NCI-H1694 treated with DMSO at 0.1 percent for 48 hours (cell line): ENCODE results near the gene NAGLU.

Source experiments
- DNase-seq: peaks from one replicate; lab custom pipeline; 2025; lab: John Stamatoyannopoulos, UW

NAGLU gene

DNA sequence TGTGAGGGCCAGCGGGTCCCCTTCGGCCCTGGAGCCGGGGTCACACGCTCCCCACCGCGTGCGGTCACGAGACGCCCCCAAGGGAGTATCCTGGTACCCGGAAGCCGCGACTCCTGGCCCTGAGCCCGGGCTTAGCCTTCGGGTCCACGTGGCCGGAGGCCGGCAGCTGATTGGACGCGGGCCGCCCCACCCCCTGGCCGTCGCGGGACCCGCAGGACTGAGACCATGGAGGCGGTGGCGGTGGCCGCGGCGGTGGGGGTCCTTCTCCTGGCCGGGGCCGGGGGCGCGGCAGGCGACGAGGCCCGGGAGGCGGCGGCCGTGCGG lies at the start of gene NAGLU:
NAGLU (plus strand) TSS at position 194 of the 324 bp plus-strand sequence; CDS start at position 226, 32 bp downstream.
- DNase-seq, result peak; percentile 81

DNA sequence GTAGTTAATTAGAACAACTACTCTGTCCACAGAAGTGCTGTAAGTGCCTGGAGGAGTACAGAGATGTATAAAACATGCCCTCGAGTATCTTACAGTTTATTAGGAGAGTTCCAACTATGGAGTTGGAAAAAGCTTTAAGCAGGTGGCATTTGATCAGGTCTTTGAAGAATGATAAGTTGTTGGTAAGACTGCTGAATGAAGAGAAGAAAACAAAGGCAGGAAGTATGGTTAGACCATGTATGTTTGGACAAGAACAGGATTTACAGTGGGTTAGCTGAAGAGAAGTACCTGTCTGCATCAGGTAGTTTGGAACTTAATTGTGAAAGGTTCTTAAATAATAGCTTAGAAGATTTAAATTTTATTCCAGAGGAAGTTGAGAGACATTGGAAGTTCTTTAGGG lies 48.0 kb upstream of the NAGLU start:
- no peak for DNase-seq

DNA sequence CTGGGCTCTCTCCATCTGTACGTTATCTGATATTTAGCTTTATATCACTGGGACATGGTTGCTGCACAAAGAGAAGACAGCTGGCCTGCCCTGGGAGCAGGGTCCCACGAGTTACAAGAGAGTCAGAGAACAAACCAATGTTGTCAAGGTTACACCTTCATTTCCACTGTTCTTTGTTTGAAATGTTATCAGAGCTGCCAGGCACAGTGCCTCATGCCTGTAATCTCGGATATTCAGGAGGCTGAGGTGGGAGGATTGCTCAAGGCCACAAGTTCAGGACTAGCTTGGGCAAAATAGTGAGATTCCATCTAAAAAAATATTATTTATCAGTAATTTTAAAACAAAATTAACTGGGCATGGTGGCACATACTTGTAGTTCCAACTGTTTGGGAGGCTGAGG lies 42.7 kb upstream of the NAGLU start:
- DNase-seq, result no peak

DNA sequence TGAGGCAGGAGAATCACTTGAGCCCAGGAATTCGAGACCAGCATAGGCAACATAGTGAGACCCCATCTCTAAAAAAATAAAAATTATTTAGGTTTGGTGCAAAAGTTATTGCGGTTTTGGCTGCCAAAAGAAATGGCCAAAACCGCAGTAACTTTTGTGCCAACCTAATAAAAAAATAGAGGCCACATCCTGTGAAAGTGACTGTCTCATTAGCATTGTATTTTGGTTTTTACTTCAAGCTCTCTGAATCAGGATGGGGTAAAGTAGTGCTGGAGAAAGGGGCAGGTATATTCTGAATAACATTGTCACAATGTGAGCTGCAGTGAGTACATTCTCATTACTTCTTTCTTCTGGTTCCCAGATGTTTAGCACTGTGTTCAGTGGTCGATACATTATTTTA lies 41.4 kb upstream of the NAGLU start:
- DNase-seq, result no peak

DNA sequence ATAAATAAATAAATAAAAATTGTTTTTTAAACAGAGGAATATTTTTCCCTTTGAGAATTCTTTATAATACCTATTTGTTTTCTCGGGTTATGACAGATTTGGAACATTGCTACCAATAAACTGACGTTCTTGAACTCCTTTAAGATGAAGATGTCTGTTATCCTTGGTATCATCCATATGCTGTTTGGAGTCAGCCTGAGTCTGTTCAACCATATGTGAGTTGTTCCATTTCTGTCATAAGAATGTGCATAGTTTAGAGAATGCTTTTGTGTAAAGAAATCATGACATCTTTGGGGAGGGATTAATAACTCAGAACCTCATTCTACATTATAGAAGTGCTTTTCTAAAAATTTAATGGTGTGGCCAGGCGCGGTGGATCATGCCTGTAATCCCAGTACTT lies 37.2 kb upstream of the NAGLU start:
- no peak for DNase-seq

DNA sequence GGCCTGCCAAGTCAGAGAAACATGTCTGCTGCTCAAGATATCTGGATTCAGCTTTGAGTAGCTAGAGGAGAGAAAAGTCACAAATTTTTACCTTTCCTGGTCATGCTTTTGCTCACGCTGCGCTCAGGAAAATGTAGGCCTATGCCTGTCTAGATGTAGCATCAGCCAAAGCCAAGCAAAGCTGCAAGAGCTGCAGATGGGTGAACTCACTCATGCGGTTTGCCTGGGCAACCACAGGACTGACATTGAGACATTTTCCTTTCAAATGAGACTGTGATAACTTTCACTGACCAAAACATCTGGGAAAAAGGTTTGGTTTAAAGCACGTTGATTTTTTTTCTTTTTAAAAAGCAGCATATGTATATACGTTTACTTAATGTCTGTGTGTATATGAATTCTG lies 34.0 kb upstream of the NAGLU start:
- DNase-seq, result no peak

DNA sequence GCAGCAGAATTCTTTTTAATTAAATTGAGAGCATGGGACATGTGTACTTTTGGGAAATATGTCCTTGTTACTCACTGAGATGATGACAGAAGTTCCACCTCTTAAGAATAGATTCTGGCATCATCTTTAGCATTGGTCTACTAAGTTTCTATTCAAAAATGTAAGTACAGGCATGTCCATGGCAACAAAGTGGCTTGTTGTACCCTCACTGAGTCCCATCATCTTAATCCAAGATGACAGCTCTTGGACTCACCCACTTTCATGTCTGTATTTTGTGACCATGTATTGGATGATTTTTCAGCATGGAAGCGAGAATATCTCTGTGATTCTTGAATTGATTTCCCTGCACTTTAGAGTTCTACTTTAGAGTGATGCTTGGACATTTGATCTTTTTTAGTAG lies 33.1 kb upstream of the NAGLU start:
- DNase-seq, result no peak

DNA sequence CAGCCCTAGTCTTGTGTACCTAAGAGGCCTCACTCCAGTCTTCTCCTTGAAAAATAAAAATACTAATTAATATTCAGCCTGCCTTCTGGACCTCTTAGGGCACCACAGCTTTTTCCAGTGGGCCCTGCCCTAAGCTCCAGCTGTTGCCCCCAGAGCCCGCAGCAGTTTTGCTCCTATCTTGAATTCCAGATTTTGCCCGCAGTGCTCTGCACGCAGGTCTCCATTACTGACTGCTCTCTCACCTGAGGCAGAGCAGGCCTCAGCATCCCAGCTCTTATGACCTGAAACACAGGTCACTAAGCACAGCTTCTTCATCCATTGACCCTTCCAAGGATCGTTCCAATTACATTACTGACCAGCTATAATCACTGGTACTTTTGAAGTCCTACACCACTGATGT lies 28.4 kb upstream of the NAGLU start:
- no peak for DNase-seq

DNA sequence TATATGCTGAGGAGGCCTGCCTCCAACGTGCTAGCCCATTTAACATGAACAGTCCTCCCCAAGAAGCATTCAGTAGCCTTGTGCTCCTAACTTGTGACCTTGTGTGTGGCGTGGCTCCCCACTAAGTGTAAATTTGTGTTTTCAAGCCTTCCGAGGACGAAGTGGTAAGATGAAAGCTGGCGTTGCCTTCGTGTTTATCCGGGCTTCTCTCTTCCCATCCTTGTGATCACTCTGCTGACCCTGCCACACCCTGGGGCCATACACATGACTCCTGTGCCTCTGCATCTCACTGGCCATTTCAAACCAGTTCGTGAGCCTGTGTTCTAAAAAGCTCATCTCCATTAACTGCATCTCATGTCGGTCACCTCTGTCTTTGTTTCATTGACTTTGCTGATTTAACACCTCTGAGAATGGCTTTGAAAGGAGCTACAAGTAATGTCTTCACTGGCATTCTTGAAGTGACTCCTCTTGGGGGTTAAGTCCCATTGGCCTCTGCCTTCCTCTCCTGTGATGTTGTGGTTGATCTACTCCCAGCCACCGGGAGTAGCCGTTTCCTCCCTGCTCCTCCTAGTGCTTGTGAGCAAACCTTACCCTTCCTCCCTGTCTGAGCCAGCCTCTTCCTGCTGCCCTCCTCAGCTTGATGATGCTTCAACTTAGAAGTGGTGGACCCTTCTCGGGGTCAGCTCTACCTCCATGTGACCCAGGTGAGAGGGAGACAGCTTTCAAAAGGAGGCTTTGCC lies 27.4 kb upstream of the NAGLU start:
- no peak for DNase-seq

DNA sequence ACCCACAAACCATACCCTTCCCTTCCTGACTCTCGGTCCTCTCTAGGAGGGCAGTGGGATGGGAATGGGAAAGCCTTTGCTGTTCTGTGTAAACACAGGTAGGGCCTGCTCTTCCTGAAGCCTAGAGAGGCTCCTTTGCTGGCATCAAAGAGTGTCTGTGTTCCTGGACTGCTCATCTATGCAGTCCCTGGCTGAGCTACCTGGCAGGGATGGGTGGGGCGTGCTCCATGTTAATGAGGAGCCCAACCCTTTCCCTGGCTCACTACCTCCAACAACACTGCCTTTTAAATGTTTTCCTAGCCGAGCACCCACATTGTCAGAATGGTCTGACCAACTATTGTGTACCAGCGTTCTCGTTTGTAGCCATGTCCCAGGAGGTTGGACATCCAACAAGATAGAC lies 26.6 kb upstream of the NAGLU start:
- DNase-seq, result no peak

DNA sequence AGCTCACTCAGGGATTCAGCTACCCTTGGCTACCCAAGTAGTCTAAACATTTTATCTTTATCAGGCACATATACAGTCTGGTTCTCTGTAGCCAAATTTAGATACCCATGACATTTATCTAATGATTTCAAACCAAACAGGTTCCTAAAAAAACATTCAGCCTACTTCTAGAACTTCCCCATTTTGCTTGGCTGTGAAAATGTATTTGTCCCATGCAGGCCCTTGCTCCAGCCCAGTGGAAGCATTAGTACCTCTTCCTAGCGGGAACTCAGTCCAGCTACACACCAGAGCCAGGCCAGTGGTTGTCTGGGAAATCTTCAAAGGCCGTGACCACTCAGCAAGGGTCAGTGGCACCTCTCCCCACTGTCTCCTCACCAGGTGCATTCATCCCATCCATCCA lies 26.2 kb upstream of the NAGLU start:
- DNase-seq, result no peak

DNA sequence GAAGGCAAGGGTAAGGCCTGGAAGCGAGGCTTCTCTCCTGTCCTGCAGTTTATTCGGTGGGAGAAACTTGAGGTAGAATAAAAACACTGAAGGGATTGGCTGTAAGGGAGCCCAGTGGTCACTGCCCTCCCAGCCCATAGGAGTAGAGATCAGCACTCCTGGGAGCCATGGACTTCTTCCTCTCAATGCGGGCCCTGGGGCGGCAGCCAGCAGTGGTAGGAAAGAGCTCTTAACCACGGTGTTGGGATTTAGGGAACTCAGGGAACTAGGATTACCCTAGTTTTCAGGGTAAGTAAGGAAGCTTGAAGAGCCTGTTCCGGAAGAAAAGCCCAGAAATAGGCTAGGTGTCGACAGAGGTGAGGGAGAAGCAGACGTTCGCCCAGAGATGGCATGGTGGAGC lies 23.8 kb upstream of the NAGLU start:
- DNase-seq, result no peak

DNA sequence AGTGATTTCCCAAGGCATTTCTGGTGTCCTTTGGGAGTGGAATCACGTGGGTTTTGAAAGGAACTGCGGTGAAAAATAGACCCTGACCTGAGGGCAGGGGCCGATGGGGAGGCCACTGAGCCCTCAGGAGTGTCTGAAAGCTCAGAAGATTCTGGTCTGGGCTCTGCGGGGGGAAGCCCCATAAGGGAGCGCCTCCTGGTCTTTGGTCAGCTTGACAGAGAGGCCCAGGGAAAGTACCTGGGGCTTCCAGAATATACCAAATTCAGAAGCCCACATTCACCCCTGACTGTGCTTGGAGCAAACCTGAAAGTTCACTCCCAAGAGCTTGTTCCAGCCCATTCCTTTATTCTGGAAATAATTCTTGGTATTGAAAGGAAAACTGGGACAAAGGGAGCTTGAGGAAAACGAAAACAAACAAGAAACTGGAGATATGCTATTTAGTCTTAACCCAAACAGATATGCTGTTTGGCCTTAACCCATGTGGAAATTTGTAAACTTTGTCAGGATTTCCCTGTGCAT lies 23.2 kb upstream of the NAGLU start:
- DNase-seq, result no peak

DNA sequence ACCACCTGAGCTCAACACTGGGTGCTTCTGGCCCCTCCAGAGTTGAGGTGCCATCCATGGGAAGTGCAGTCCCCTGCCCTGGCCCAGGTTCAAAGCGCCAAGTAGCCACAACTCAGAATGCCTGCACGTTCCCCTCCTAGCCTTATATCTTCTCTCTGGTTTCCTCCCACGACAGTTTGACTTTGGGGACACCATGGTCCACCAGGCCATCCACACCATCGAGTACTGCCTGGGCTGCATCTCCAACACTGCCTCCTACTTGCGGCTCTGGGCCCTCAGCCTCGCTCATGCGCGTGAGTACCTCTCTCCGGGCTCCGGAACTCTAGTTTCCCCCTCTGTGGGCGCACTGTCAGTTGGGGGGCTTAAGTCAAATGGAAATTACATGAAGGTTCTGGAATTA lies 22.4 kb upstream of the NAGLU start:
- DNase-seq, result no peak

DNA sequence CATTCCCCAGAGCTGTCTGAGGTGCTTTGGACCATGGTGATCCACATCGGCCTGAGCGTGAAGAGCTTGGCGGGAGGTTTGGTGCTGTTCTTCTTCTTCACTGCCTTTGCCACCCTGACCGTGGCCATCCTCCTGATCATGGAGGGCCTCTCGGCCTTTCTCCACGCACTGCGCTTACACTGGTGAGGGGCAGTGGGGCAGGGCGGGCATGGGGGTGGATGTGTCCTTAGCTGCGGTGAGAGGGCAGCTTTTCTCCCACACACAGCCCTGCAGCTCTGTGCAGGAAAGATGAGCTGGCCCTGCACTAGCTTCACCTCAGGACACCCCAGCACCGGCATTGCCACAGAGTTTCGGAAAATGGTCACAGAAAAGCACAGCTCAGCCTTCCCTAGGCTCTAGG lies 21.8 kb upstream of the NAGLU start:
- no peak for DNase-seq

DNA sequence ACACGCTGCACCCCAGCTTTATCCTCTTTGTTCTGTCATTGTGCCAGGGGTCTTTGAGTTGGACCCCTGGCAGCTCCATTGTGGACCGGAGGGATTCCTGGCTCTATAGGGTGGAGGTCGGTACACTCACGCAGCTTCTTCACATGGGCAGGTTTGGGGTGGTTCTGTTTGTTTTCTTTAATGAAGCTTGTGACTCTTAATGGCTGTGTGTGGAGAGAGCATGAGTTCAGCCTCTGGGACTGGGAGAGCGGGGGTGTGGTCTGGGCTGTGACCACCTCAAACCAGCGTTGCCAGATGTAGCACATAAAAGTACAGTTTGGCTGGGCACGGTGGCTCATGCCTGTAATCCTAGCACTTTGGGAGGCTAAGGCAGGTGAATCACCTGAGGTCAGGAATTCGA lies 21.2 kb upstream of the NAGLU start:
- no peak for DNase-seq

DNA sequence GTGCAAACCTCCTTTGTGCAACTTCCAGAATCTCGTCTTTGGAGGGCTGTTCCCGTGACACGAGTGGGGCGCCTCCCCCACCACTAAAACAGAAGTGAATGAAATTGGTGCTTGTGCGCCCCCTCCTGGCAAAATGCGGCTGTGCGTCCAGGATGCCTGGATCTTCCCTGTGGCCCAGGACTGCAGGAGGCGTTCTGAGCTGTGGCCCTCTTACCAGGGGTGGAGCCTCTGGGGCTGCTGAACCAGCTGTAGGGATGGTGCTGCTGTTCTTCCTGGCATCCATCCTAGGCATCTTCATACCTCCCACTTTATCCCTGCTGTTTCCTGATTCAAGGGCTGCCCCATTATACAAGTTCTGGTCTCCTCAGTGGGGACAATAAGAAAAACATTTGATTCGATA lies 18.5 kb upstream of the NAGLU start:
- DNase-seq, result peak; percentile 87

DNA sequence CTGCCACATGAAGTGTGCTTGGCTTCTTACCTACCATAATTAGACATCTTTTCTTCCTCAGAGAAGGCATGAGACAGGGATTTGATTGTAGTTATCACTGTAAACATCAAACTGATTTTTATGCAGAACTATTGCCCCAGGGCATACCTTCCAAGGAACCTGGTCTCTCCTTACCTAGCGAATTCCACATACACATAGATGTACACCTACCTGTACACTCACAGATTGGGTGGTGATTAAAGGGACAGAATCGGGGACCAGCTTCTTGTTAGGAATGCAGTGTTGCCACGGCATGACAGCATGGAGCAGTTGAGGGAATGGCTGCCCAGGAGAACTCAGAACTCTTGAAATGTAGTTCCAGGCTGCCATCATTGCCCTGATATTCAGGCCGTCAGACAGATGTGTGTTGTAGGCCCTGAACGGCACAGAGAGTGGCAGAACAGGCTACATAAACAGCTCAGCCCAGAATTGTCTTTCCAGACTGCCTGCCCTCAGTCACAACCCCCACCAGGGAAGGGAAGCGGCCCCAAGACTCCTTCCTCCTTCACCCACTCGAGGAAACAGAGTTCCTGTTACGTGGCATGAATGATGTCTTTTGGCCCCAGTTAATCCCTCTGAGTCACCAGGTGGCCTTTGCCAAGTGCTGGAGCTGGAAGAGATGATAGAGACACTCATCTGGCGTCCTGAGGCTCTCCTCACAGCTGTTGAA lies 17.8 kb upstream of the NAGLU start:
- peak; percentile 45 for DNase-seq

DNA sequence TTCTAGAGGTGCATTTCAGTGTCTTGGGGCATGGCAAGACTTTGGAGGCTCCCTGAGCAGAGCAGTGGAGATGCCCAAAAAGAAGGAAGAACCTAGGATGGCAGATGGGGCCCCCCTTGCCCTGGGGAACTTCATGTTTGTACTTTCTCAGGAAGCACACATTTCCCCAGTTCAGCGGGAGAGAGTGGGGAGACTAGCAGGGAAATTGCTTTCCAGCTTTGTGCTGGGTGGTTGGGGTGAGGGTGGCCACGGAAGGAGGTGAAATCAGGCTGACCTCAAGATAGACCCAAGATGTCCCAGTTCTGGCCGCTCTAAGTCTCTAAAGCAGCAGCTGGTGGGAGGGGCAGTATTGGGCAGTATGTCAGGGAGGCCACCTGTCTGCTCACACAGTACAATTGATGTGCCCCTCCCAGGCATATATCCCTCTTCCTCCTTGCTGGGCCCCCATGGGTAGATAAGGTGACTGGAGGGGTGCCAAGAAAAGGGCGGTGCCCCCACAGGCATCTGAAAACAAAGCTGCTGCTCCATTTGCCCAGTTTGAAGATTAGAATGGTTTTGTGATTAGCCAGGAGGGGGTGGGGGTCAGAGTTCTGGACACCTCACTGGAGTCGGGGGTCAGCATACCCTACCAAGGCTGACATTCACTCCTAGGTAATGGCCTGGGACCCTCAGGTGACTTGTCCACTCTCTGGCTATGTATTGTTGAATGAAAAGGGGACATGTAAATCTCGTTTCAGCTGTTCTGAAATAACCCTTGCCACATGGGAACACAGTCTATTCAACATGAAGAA lies 17.1 kb upstream of the NAGLU start:
- DNase-seq, result no peak

DNA sequence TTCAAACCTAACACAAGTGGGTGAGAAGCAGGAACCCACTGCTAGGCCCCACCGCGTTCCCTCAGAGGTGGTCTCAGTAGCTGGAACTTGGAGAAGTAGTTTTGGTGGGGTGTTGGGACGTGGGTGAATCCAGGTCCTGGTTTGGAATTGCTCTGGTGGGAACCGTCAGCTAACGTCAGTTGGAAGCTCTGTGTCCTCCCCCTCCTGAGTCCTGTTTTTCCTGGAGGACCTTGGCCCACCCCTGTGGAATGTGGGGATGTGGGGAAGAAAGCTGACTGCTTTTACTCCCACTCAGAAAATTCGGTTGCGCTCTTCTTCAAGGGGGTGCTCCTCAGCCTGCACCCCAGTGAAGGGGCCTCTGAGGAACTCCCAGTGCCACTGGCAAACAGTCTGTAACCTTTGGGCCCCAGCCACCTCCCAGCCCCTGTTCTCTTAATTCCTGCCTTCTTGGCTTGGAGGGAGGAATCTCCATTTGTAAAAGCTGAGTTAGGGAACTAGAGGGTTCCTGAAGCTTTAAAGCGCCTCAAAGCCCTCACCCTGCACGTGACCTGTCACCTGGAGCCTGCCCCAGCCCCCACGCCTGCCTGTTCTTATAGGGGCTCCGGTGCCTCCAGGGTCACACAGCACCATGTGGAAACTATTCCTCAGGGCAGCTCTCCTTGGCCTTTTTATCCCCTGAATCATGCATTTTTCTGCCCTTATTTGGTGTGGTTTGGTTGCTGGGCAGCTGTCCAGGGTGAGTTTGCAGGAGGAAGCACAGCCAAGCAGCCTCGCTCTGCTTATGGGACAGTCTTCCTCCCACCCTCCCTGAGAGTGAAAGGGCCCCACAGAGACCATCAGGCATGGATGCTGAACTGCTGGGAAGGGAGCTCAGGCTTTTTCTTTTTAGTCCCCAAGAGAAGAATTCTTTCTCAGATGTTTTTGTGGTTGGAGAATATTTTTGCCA lies 16.2 kb upstream of the NAGLU start:
- DNase-seq, result no peak

DNA sequence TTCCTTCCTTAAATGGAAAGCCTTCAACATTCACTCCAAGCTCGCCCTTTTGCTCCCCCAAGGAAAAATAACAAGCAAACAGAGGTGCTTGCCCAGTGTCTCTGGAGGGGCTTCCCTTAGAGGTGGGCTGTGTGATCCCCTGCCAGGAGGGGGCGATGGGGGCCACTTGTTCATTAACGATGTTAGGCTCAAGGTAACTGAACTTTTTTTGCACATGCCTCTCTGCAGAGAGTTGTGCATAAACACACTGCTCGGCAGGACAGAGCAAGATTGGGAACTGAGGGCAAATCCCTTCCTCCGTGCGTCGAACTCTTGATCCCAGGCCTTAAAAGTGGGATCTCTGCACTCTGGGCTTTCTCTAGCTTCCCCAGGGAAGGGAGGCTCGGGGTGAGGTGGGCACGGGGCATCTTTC lies 15.5 kb upstream of the NAGLU start:
- no peak for DNase-seq

DNA sequence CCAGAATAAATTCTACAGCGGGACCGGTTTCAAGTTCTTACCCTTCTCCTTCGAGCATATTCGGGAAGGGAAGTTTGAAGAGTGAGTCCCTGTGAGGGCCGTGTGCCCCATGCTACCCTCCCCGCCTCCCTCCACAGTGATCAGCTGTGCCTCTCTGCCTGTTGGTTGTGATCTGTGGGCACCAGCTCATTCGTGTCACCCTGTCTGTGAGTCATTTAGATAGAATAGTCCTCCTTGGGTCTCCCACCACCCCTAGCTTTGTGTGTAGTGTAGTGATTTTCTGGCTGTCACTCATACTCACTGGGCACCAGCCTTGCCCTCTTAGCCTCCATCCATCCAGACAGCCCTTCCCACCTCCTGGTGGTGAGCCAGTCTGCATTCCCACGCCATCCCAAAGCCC lies 15.0 kb upstream of the NAGLU start:
- no peak for DNase-seq
